Stomach (tissue), 9 donors: Measurements from ENCODE around the gene MRPL55. TPM values are rescaled to one million over a fixed set of nuclear protein-coding genes. Genes with fewer than 3 reads are reported as not detected.

ENCODE experiments used
- DNase-seq, 2 donors: peaks; one replicate each; pipeline versions ENCODE4 v3.0.0 to v3.0.0-alpha.2; 2013 to 2019
- H3K27ac ChIP-seq, 5 donors: fragments of 200-600 bp in 4 of 5; sonication (generic) in 4 of 5; one replicate each; pipeline ENCODE4 v1.5.1; 2013 to 2019; ENCODE audit warnings: mild to moderate bottlenecking in 1 of 5, moderate library complexity in 1 of 5
- H3K27me3 ChIP-seq, 3 donors: fragments of 200-600 bp; sonication (generic); one replicate each; pipeline ENCODE4 v1.5.1; 2017 to 2019; ENCODE audit warnings: mixed run types in 1 of 3
- H3K36me3 ChIP-seq, 4 donors: fragments of 200-600 bp; sonication (generic); 1 replicate in 3 of 4; 2 replicates in 1 of 4; pipeline ENCODE4 v1.5.1; 2016 to 2019
- H3K4me1 ChIP-seq, 4 donors: fragments of 200-600 bp; sonication (generic); one replicate each; pipeline ENCODE4 v1.5.1; 2016 to 2019
- H3K4me3 ChIP-seq, 4 donors: fragments of 200-600 bp; sonication (generic) in 3 of 4; one replicate each; pipeline ENCODE4 v1.5.1; 2016 to 2019; ENCODE audit warnings: mild to moderate bottlenecking in 1 of 4
- H3K9me3 ChIP-seq, 4 donors: fragments of 200-600 bp; sonication (generic); one replicate each; pipeline ENCODE4 v1.5.1; 2016 to 2019
- CTCF ChIP-seq, 7 experiments: fragments of 450-650 bp in 4 of 7; fragments of 200-600 bp in 3 of 7; sonication (generic) in 3 of 7; IDR thresholded peaks; one replicate each; pipeline ENCODE4 v1.5.1; 2016 to 2019; ENCODE audit warnings: antibody characterized with exemption in 7 of 7, control low read depth in 2 of 7, mild to moderate bottlenecking in 1 of 7
- EP300 ChIP-seq: sonication (generic); formaldehyde crosslinking; IDR thresholded peaks from one replicate; pipeline ENCODE4 v1.6.1; 2017; ENCODE audit warnings: antibody characterized with exemption
- POLR2A ChIP-seq, 4 donors: fragments of 450-650 bp; IDR thresholded peaks; one replicate each; pipeline ENCODE4 v1.6.1; 2016; ENCODE audit warnings: antibody characterized with exemption in 4 of 4, control low read depth in 2 of 4, mild to moderate bottlenecking in 1 of 4, moderate library complexity in 1 of 4
- POLR2AphosphoS5 ChIP-seq, 3 donors: sonication (generic); formaldehyde crosslinking; IDR thresholded peaks; one replicate each; pipeline ENCODE4 v1.6.1; 2016; ENCODE audit warnings: antibody characterized with exemption in 3 of 3
- WGBS, 5 donors: extraction: QIAGEN DNeasy Blood & Tissue Kit in 3 of 5; methylation state at CpG; one replicate each; pipeline versions ENCODE4 v1.1.5 to v1.1.7; 2013 to 2018; 5-methylcytosine and 5-hydroxymethylcytosine counted together
- intact Hi-C: fragments of 100-400 bp; cut with DNase I; formaldehyde crosslinking; loops from one replicate; pipeline ENCODE4 v1.15.1; 2023; ENCODE audit warnings: low total_unique reads
- polyA plus RNA-seq, 3 donors: library from polyadenylated mRNA; stranded (reverse); fragments of 200-250 nt; gene quantifications; one replicate each; pipeline ENCODE4 v1.2.3, GENCODE V29; 2013
- total RNA-seq, 5 donors: library from RNA; depleted of rRNA; stranded (reverse); fragments of >200 nt; gene quantifications; one replicate each; pipeline versions ENCODE4 v1.1.0 to v1.2.3, GENCODE V29; 2014 to 2016
- donor health status: healthy with polysubstance abuse.
- donor health status: Bipolar disorder and iron deficiency.
- donor health status: healthy.

MRPL55 gene
- total and polyA plus RNA-seq, 8 donors = 18.7 to 158 (median 100) TPM

GRCh38 chr1:228108742-228109072, 392 bp downstream of the MRPL55 start:
- no peak for DNase-seq
- no peaks in the 10 kb centered on the region for H3K27me3 ChIP-seq
- peak overlapping the region; percentile 63 to 89 (median 84) for H3K4me3 ChIP-seq
- H3K36me3 ChIP-seq = peaks cover 14 to 29% (median 26%) of the 10 kb centered on the region in 4 donors
- 0 to 4% (median 3%) methylated on average over 4 to 8 of the region's 8 CpGs for WGBS, 5 donors
- intact Hi-C loops = no loop called here
- TF ChIP-seq EP300 (no peak), POLR2AphosphoS5 (IDR thresholded peaks at IDR 0.05) (no peak), POLR2A (IDR thresholded peaks at IDR 0.05) (no peak), CTCF (IDR thresholded peaks at IDR 0.05) (no peak)
- peaks cover 22 to 45% (median 34%) of the 10 kb centered on the region in 4 donors for H3K4me1 ChIP-seq
- peak overlapping the region; percentile 89 to 95 (median 92) for H3K27ac ChIP-seq
- H3K9me3 ChIP-seq = no peaks in the 10 kb centered on the region

- DNase-seq = no peak
- Histone ChIP-seq H3K27ac (peak overlapping the region in 4 of 5 donors; percentile 89 to 95 (median 94)), H3K4me3 (peak overlapping the region; percentile 63 to 89 (median 84)), H3K4me1 (peaks cover 26 to 49% (median 38%) of the 10 kb centered on the region in 4 donors), H3K36me3 (peaks cover 14 to 29% (median 26%) of the 10 kb centered on the region in 4 donors), H3K9me3 (no peaks in the 10 kb centered on the region), H3K27me3 (no peaks in the 10 kb centered on the region)
- 66 to 74% (median 71%) methylated on average over 11 of the region's 11 CpGs for WGBS, 5 donors
- intact Hi-C loops = no loop called here
- TF ChIP-seq EP300 (no peak), POLR2A (IDR thresholded peaks at IDR 0.05) (no peak)
These were observed 926 bp downstream of the MRPL55 start for GRCh38 chr1:228108055-228108690.

- Histone ChIP-seq H3K4me1 (peaks cover 26 to 50% (median 40%) of the 10 kb centered on the region in 4 donors), H3K9me3 (no peaks in the 10 kb centered on the region), H3K27me3 (no peaks in the 10 kb centered on the region), H3K36me3 (peaks cover 14 to 29% (median 26%) of the 10 kb centered on the region in 4 donors), H3K4me3 (no peak overlapping the region), H3K27ac (peak overlapping the region in 1 of 5 donors; percentile 95)
- TF ChIP-seq POLR2A (IDR thresholded peaks at IDR 0.05) = no peak
- TF ChIP-seq POLR2AphosphoS5 (IDR thresholded peaks at IDR 0.05) = no peak
- no peak for TF ChIP-seq CTCF (IDR thresholded peaks at IDR 0.05)
- TF ChIP-seq EP300 = no peak
- intact Hi-C loops = no loop called here
- DNase-seq = no peak
- 86 to 91% (median 90%) methylated on average over 19 of the region's 19 CpGs for WGBS, 5 donors
These were observed 1.5 kb downstream of the MRPL55 start for GRCh38 chr1:228107636-228108035.

GRCh38 chr1:228106800-228107054, 2.4 kb downstream of the MRPL55 start:
- Histone ChIP-seq H3K4me1 (peaks cover 33 to 59% (median 50%) of the 10 kb centered on the region in 4 donors), H3K27me3 (no peaks in the 10 kb centered on the region), H3K9me3 (no peaks in the 10 kb centered on the region), H3K36me3 (peaks cover 14 to 29% (median 26%) of the 10 kb centered on the region in 4 donors), H3K27ac (no peak overlapping the region), H3K4me3 (no peak overlapping the region)
- no peak for DNase-seq
- intact Hi-C loops = no loop called here
- TF ChIP-seq CTCF (IDR thresholded peaks at IDR 0.05) (no peak), POLR2AphosphoS5 (IDR thresholded peaks at IDR 0.05) (no peak), EP300 (no peak), POLR2A (IDR thresholded peaks at IDR 0.05) (no peak)
- 86 to 92% (median 90%) methylated on average over 9 of the region's 9 CpGs for WGBS, 5 donors

GRCh38 chr1:228105996-228106799, 2.9 kb downstream of the MRPL55 start:
- TF ChIP-seq POLR2AphosphoS5 (IDR thresholded peaks at IDR 0.05) = no peak
- no peak for TF ChIP-seq EP300
- TF ChIP-seq CTCF (IDR thresholded peaks at IDR 0.05) = no peak
- no peak for TF ChIP-seq POLR2A (IDR thresholded peaks at IDR 0.05)
- H3K4me3 ChIP-seq = no peak overlapping the region
- intact Hi-C loops = no loop called here
- H3K27ac ChIP-seq = no peak overlapping the region
- DNase-seq = no peak
- no peaks in the 10 kb centered on the region for H3K27me3 ChIP-seq
- WGBS, 5 donors = 82 to 89% (median 85%) methylated on average over 3 to 8 of the region's 8 CpGs
- H3K4me1 ChIP-seq = peaks cover 38 to 64% (median 55%) of the 10 kb centered on the region in 4 donors
- H3K9me3 ChIP-seq = no peaks in the 10 kb centered on the region
- H3K36me3 ChIP-seq = peaks cover 14 to 33% (median 26%) of the 10 kb centered on the region in 4 donors
